HCT116 (cell line): ENCODE measurements around the gene KHK.

Experiments used
- CEBPB ChIP-seq: IDR thresholded peaks from 2 replicates; pipeline ENCODE4 v1.6.1; 2012; ENCODE audit warnings: low read depth
- CTCF ChIP-seq, 3 experiments: fragments of 200-600 bp in 1 of 3; sonication (generic) in 1 of 3; IDR thresholded peaks in 2 of 3; conservative IDR thresholded peaks in 1 of 3; 2 replicates each; pipeline ENCODE4 v1.5.1; 2012 to 2017; ENCODE audit warnings: low read depth in 2 of 3, low read length in 2 of 3, antibody characterized with exemption in 1 of 3, borderline replicate concordance in 1 of 3, control low read depth in 1 of 3, mild to moderate bottlenecking in 1 of 3, mixed read lengths in 1 of 3, mixed run types in 1 of 3, moderate library complexity in 1 of 3; ENCODE audit not compliant: insufficient read depth in 1 of 3
- EZH2 ChIP-seq: fragments of 200-600 bp; sonication (generic); IDR thresholded peaks from 2 replicates; pipeline ENCODE4 v1.6.1; 2017; ENCODE audit warnings: antibody characterized with exemption, mixed run types
- MAX ChIP-seq: IDR thresholded peaks from 2 replicates; pipeline ENCODE4 v1.6.1; 2012
- POLR2A ChIP-seq: IDR thresholded peaks from 2 replicates; pipeline ENCODE4 v1.7.0; 2011; ENCODE audit warnings: borderline replicate concordance; ENCODE audit not compliant: insufficient read depth, insufficient read length; ENCODE audit errors: extremely low read depth
- POLR2AphosphoS5 ChIP-seq: IDR thresholded peaks from 2 replicates; pipeline ENCODE4 v1.6.1; 2011; ENCODE audit warnings: mild to moderate bottlenecking, low read depth, low read length, moderate library complexity
- RAD21 ChIP-seq: IDR thresholded peaks from 2 replicates; pipeline ENCODE4 v1.6.1; 2012; ENCODE audit warnings: low read depth, mild to moderate bottlenecking
- YY1 ChIP-seq: IDR thresholded peaks from 2 replicates; pipeline ENCODE4 v1.6.1; 2011; ENCODE audit warnings: low read length, low read depth, moderate library complexity, mild to moderate bottlenecking; ENCODE audit not compliant: insufficient replicate concordance; ENCODE audit errors: extremely low read depth
- TF ChIP-seq, protein P1 (sequence below): IDR thresholded peaks from 2 replicates; pipeline ENCODE4 v1.6.1; 2012; ENCODE audit warnings: low read depth

- TF ChIP-seq CTCF (IDR thresholded peaks at IDR 0.05 in 2 of 3, conservative IDR thresholded peaks at IDR 0.05 in 1 of 3; ENCODE audit: borderline replicate concordance in 1 of 3, insufficient read depth in 1 of 3, low read depth in 2 of 3, low read length in 2 of 3) = no peak
- no peak for TF ChIP-seq POLR2A
- TF ChIP-seq MAX = no peak
- TF ChIP-seq EZH2 = no peak
- TF ChIP-seq YY1 = no peak
- no peak for TF ChIP-seq RAD21
- TF ChIP-seq POLR2AphosphoS5 = no peak
- TF ChIP-seq CEBPB = no peak
- TF ChIP-seq, protein P1, sequence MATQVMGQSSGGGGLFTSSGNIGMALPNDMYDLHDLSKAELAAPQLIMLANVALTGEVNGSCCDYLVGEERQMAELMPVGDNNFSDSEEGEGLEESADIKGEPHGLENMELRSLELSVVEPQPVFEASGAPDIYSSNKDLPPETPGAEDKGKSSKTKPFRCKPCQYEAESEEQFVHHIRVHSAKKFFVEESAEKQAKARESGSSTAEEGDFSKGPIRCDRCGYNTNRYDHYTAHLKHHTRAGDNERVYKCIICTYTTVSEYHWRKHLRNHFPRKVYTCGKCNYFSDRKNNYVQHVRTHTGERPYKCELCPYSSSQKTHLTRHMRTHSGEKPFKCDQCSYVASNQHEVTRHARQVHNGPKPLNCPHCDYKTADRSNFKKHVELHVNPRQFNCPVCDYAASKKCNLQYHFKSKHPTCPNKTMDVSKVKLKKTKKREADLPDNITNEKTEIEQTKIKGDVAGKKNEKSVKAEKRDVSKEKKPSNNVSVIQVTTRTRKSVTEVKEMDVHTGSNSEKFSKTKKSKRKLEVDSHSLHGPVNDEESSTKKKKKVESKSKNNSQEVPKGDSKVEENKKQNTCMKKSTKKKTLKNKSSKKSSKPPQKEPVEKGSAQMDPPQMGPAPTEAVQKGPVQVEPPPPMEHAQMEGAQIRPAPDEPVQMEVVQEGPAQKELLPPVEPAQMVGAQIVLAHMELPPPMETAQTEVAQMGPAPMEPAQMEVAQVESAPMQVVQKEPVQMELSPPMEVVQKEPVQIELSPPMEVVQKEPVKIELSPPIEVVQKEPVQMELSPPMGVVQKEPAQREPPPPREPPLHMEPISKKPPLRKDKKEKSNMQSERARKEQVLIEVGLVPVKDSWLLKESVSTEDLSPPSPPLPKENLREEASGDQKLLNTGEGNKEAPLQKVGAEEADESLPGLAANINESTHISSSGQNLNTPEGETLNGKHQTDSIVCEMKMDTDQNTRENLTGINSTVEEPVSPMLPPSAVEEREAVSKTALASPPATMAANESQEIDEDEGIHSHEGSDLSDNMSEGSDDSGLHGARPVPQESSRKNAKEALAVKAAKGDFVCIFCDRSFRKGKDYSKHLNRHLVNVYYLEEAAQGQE = no peak
Measured at GRCh38 chr2:27040282-27040681, 46.3 kb upstream of the KHK start.
